ENCODE data around the gene HOXB9. TPM values are rescaled to one million over a fixed set of nuclear protein-coding genes. Genes with fewer than 3 reads are reported as not detected.

Gene HOXB9
- total and polyA plus RNA-seq, 2 donors (not counting 3 experiments of a cell fraction or from before 2014, with no cell fraction given): 0.79 to 1.1 TPM

DNA sequence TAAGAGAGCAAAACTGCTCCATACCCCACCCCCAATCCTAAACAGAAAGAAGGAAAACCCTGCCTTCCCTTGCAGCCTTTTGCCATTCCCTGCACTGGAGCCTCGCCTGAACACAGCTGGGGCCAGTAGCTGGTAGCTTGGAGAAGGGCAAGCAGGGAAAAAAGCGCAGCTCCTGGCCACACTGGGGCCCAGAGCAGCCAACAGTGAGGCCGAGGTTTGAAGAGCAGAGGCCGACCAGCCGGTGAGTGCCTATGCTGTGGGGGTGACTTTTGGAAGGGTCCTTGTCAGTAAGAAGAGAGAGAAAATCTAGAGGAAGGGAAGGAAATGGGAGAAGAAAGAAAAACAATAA, 3.2 kb upstream of the HOXB9 start:
- dilution Hi-C loops (cut with MboI; ENCODE audit: extremely low pct_ligation_motif_present, low sequenced_read_pairs) (no loop called here), intact Hi-C loops (cut with micrococcal nuclease) (no loop called here)
- no peak overlapping the region for H3K9ac ChIP-seq (replicated peaks; ENCODE audit: extremely low read depth, insufficient read depth, low read length)
- TF ChIP-seq, protein P1, sequence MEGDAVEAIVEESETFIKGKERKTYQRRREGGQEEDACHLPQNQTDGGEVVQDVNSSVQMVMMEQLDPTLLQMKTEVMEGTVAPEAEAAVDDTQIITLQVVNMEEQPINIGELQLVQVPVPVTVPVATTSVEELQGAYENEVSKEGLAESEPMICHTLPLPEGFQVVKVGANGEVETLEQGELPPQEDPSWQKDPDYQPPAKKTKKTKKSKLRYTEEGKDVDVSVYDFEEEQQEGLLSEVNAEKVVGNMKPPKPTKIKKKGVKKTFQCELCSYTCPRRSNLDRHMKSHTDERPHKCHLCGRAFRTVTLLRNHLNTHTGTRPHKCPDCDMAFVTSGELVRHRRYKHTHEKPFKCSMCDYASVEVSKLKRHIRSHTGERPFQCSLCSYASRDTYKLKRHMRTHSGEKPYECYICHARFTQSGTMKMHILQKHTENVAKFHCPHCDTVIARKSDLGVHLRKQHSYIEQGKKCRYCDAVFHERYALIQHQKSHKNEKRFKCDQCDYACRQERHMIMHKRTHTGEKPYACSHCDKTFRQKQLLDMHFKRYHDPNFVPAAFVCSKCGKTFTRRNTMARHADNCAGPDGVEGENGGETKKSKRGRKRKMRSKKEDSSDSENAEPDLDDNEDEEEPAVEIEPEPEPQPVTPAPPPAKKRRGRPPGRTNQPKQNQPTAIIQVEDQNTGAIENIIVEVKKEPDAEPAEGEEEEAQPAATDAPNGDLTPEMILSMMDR (IDR thresholded peaks at IDR 0.05; ENCODE audit: extremely low read depth in 1 of 2, insufficient read depth in 1 of 2, low read depth in 1 of 2, low read length in 2 of 2): no peak
- TF ChIP-seq MYC (IDR thresholded peaks at IDR 0.05; ENCODE audit: low read depth, low read length): no peak
- no peak for TF ChIP-seq GATA2 (IDR thresholded peaks at IDR 0.05; ENCODE audit: insufficient read depth, insufficient read length, low read depth, low read length)
- no peaks in the 10 kb centered on the region for H3K79me2 ChIP-seq (ENCODE audit: control insufficient read depth, insufficient read depth, low read length)
- H3K4me1 ChIP-seq (ENCODE audit: control insufficient read depth, extremely low read depth, insufficient read depth, low read length): peaks cover 13% of the 10 kb centered on the region
- no peak overlapping the region for H3K4me3 ChIP-seq (replicated peaks in 1 of 3; ENCODE audit: insufficient read depth in 1 of 3, low read depth in 1 of 3, low read length in 3 of 3)
- H3K4me2 ChIP-seq (ENCODE audit: insufficient read depth, low read length): no peak overlapping the region
- H3K27me3 ChIP-seq (ENCODE audit: control insufficient read depth in 2 of 2, insufficient read depth in 2 of 2, low read length in 2 of 2): peaks cover 63 to 93% of the 10 kb centered on the region in 2 experiments
- DNase-seq (ENCODE audit: low read depth, low spot score) (no peak), FAIRE-seq (no peak)
- no peak overlapping the region for H2AFZ ChIP-seq (ENCODE audit: low read depth, low read length)
- no peaks in the 10 kb centered on the region for H3K36me3 ChIP-seq (ENCODE audit: control insufficient read depth in 2 of 2, extremely low read depth in 1 of 2, insufficient read depth in 2 of 2, low read length in 2 of 2)
- CTCF ChIA-PET: interaction anchor here (0.7 to 1.0 kb wide), 3 partner anchors 249 to 603 kb away, joined by 3 to 4 read pairs (median 4); no protein-coding TSS in a partner anchor
- H3K27ac ChIP-seq (ENCODE audit: insufficient read depth, low read depth, low read length): no peak overlapping the region
- no peaks in the 10 kb centered on the region for H3K9me1 ChIP-seq (replicated peaks; ENCODE audit: control insufficient read depth, extremely low read depth, insufficient read depth, low read length)
- BruUV-seq (replicated peaks): no TSS peak
- no peaks in the 10 kb centered on the region for H4K20me1 ChIP-seq (replicated peaks; ENCODE audit: control insufficient read depth, extremely low read depth, insufficient read depth, low read length)
- no peaks in the 10 kb centered on the region for H3K9me3 ChIP-seq (replicated peaks; ENCODE audit: control insufficient read depth, insufficient read depth, low read length)
- POLR2A ChIA-PET: no interaction called here

DNA sequence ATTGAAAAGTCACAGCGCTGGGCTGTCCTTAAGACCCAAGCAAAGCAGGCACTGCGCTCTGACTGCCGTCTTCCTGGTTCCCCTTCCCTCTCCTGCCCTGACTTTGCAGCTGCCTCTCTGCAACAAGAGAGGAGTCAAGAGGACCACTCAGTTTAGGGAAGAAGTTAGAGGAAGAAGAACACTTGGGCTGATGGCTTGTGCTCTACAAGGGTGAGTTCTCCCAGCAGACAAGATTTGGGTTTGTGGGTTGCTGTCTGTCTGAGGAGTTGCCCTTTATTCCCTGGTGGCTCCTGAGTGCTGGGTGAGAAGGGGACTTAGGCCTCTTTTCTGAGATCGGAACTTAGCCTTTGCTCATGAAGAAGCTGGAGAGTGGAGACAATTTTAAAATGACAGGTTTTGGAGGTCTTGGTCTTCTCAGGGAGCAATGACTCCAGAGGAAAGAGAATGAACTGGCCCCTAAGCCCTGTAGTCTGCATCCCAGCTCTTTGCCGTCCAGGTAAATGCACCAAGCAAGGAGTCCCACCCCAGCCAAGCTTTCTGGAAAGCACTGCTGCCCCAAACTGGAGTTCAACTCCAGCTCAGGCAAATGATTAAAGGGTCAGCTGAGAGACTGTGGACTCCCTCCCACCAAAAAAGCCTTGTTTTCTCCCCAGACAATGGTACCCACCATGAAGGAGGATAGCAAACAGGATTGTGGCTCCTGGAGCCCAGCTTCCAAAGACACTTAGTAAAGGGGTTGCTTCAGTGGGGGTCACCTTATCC, 2.7 kb upstream of the HOXB9 start:
- no peak overlapping the region for H3K9ac ChIP-seq (replicated peaks; ENCODE audit: extremely low read depth, insufficient read depth, low read length)
- H3K36me3 ChIP-seq (ENCODE audit: control insufficient read depth in 2 of 2, extremely low read depth in 1 of 2, insufficient read depth in 2 of 2, low read length in 2 of 2): no peaks in the 10 kb centered on the region
- CTCF ChIA-PET: interaction anchor here (0.9 to 1.0 kb wide), 3 partner anchors 8 to 369 kb away, joined by 3 to 4 read pairs (median 3); no protein-coding TSS in a partner anchor
- peaks cover 64 to 96% of the 10 kb centered on the region in 2 experiments for H3K27me3 ChIP-seq (ENCODE audit: control insufficient read depth in 2 of 2, insufficient read depth in 2 of 2, low read length in 2 of 2)
- H2AFZ ChIP-seq (ENCODE audit: low read depth, low read length): no peak overlapping the region
- H3K4me1 ChIP-seq (ENCODE audit: control insufficient read depth, extremely low read depth, insufficient read depth, low read length): peaks cover 13% of the 10 kb centered on the region
- POLR2A ChIA-PET: no interaction called here
- no peaks in the 10 kb centered on the region for H3K79me2 ChIP-seq (ENCODE audit: control insufficient read depth, insufficient read depth, low read length)
- dilution Hi-C loops (cut with MboI; ENCODE audit: extremely low pct_ligation_motif_present, low sequenced_read_pairs): no loop called here
- no peak overlapping the region for H3K27ac ChIP-seq (ENCODE audit: insufficient read depth, low read depth, low read length)
- intact Hi-C loops (cut with micrococcal nuclease): no loop called here
- no peaks in the 10 kb centered on the region for H4K20me1 ChIP-seq (replicated peaks; ENCODE audit: control insufficient read depth, extremely low read depth, insufficient read depth, low read length)
- BruUV-seq (replicated peaks): no TSS peak
- H3K9me3 ChIP-seq (replicated peaks; ENCODE audit: control insufficient read depth, insufficient read depth, low read length): no peaks in the 10 kb centered on the region
- no peak overlapping the region for H3K4me2 ChIP-seq (ENCODE audit: insufficient read depth, low read length)
- DNase-seq (ENCODE audit: low read depth, low spot score) (no peak), FAIRE-seq (no peak)
- no peaks in the 10 kb centered on the region for H3K9me1 ChIP-seq (replicated peaks; ENCODE audit: control insufficient read depth, extremely low read depth, insufficient read depth, low read length)
- no peak overlapping the region for H3K4me3 ChIP-seq (replicated peaks in 1 of 3; ENCODE audit: insufficient read depth in 1 of 3, low read depth in 1 of 3, low read length in 3 of 3)
- TF ChIP-seq POLR2AphosphoS5 (IDR thresholded peaks at IDR 0.05; ENCODE audit: insufficient read depth, low read depth, low read length) (no peak), FOS (IDR thresholded peaks at IDR 0.05; ENCODE audit: borderline replicate concordance, insufficient read depth, low read length) (no peak), JUN (IDR thresholded peaks at IDR 0.05; ENCODE audit: borderline replicate concordance, insufficient read depth, insufficient read length, low read depth) (no peak), POLR2A (IDR thresholded peaks at IDR 0.05; ENCODE audit: low read depth, low read length) (no peak), GATA2 (IDR thresholded peaks at IDR 0.05; ENCODE audit: insufficient read depth, insufficient read length, low read depth, low read length) (no peak), EZH2 (IDR thresholded peaks at IDR 0.05; ENCODE audit: borderline replicate concordance, low read depth, low read length, severe bottlenecking) (no peak)
- TF ChIP-seq, protein P2, sequence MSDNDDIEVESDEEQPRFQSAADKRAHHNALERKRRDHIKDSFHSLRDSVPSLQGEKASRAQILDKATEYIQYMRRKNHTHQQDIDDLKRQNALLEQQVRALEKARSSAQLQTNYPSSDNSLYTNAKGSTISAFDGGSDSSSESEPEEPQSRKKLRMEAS (IDR thresholded peaks at IDR 0.05; ENCODE audit: insufficient read depth, insufficient read length): no peak

Data from endothelial cell of umbilical vein (primary cell).